Spinal cord (tissue), 10 donors: ENCODE data around the gene PC. TPM values are rescaled to one million over a fixed set of nuclear protein-coding genes. Genes with fewer than 3 reads are reported as not detected.

ENCODE experiments used
- DNase-seq, 6 donors: peaks; one replicate each; pipeline versions ENCODE4 v3.0.0 to v3.0.0-alpha.2; 2013 to 2015; ENCODE audit warnings: low spot score in 6 of 6, low read depth in 4 of 6
- H3K27ac ChIP-seq: one replicate; pipeline ENCODE4 v1.5.1; 2013; ENCODE audit warnings: low read depth, low read length, control low read depth
- H3K27me3 ChIP-seq: one replicate; pipeline ENCODE4 v1.6.1; 2013; ENCODE audit warnings: low read length; ENCODE audit not compliant: control insufficient read depth, insufficient read depth
- H3K36me3 ChIP-seq: one replicate; pipeline ENCODE4 v1.6.1; 2013; ENCODE audit warnings: low read length; ENCODE audit not compliant: control insufficient read depth, insufficient read depth
- H3K4me1 ChIP-seq: one replicate; pipeline ENCODE4 v1.6.1; 2013; ENCODE audit warnings: low read length; ENCODE audit not compliant: control insufficient read depth, insufficient read depth
- H3K4me3 ChIP-seq: one replicate; pipeline ENCODE4 v1.5.1; 2013; ENCODE audit warnings: low read depth, low read length, control low read depth
- H3K9me3 ChIP-seq: one replicate; pipeline ENCODE4 v1.6.1; 2013; ENCODE audit warnings: low read length; ENCODE audit not compliant: control insufficient read depth, insufficient read depth
- WGBS: methylation state at CpG from one replicate; pipeline ENCODE4 v1.1.5; 2013; ENCODE audit warnings: missing lambda C conversion rate; ENCODE audit not compliant: insufficient coverage; 5-methylcytosine and 5-hydroxymethylcytosine counted together
- polyA plus RNA-seq, 2 donors: library from polyadenylated mRNA; unstranded; fragments of 120-200 nt; gene quantifications; one replicate each; pipeline ENCODE4 v1.2.1, GENCODE V29; 2013; ENCODE audit not compliant: insufficient read length in 2 of 2
- total RNA-seq, 2 donors: library from RNA; depleted of rRNA in 1 of 2; stranded (reverse); fragments of 120-200 nt in 1 of 2; fragments of >200 nt in 1 of 2; gene quantifications; one replicate each; pipeline versions ENCODE4 v1.2.3 to v1.2.4, GENCODE V29; 2013 to 2014
- donor health status: healthy.

Gene PC
- total and polyA plus RNA-seq, 4 donors: 33.9 to 71.8 (median 54.5) TPM

GRCh38 chr11:66981976-66982578 lies 23.9 kb upstream of the PC start:
- Histone ChIP-seq H3K9me3 (no peaks in the 10 kb centered on the region), H3K4me1 (peaks cover 3% of the 10 kb centered on the region), H3K4me3 (no peak overlapping the region), H3K27me3 (no peaks in the 10 kb centered on the region), H3K36me3 (no peaks in the 10 kb centered on the region), H3K27ac (no peak overlapping the region)
- peak in 3 of 6 donors; percentile 54 to 85 (median 74) for DNase-seq
- WGBS: 21% methylated on average over 8 of the region's 9 CpGs

- H3K27me3 ChIP-seq: no peaks in the 10 kb centered on the region
- 94% methylated on average over 2 of the region's 2 CpGs for WGBS
- no peaks in the 10 kb centered on the region for H3K9me3 ChIP-seq
- H3K4me1 ChIP-seq: peaks cover 14% of the 10 kb centered on the region
- no peaks in the 10 kb centered on the region for H3K36me3 ChIP-seq
- H3K4me3 ChIP-seq: no peak overlapping the region
- DNase-seq: no peak
- H3K27ac ChIP-seq: no peak overlapping the region
Observed at GRCh38 chr11:66979336-66979980, 21.3 kb upstream of the PC start.

GRCh38 chr11:66978717-66979116 lies 20.5 kb upstream of the PC start:
- Histone ChIP-seq H3K4me3 (no peak overlapping the region), H3K27me3 (no peaks in the 10 kb centered on the region), H3K9me3 (no peaks in the 10 kb centered on the region), H3K36me3 (no peaks in the 10 kb centered on the region), H3K4me1 (peaks cover 21% of the 10 kb centered on the region), H3K27ac (no peak overlapping the region)
- WGBS: 94% methylated on average over 6 of the region's 6 CpGs
- no peak for DNase-seq

- Histone ChIP-seq H3K27ac (no peak overlapping the region), H3K27me3 (no peaks in the 10 kb centered on the region), H3K4me1 (peaks cover 22% of the 10 kb centered on the region), H3K4me3 (no peak overlapping the region), H3K36me3 (no peaks in the 10 kb centered on the region), H3K9me3 (no peaks in the 10 kb centered on the region)
- DNase-seq: no peak
- WGBS: 100% methylated on average over 1 of the region's 2 CpGs
Observed at GRCh38 chr11:66978229-66978628, 20.0 kb upstream of the PC start.

- H3K36me3 ChIP-seq: no peaks in the 10 kb centered on the region
- no peaks in the 10 kb centered on the region for H3K9me3 ChIP-seq
- no peak for DNase-seq
- no peak overlapping the region for H3K4me3 ChIP-seq
- no peak overlapping the region for H3K27ac ChIP-seq
- no peaks in the 10 kb centered on the region for H3K27me3 ChIP-seq
- peaks cover 19% of the 10 kb centered on the region for H3K4me1 ChIP-seq
- 87% methylated on average over 4 of the region's 6 CpGs for WGBS
Observed at GRCh38 chr11:66976925-66977324, 18.7 kb upstream of the PC start.

- WGBS: 39% methylated on average over 8 of the region's 9 CpGs
- no peaks in the 10 kb centered on the region for H3K36me3 ChIP-seq
- DNase-seq: peak in 2 of 6 donors; percentile 73 to 83
- H3K27me3 ChIP-seq: no peaks in the 10 kb centered on the region
- no peaks in the 10 kb centered on the region for H3K9me3 ChIP-seq
- H3K4me1 ChIP-seq: peaks cover 21% of the 10 kb centered on the region
- no peak overlapping the region for H3K27ac ChIP-seq
- no peak overlapping the region for H3K4me3 ChIP-seq
Observed at GRCh38 chr11:66976028-66976467, 17.9 kb upstream of the PC start.

- no peak for DNase-seq
- Histone ChIP-seq H3K36me3 (no peaks in the 10 kb centered on the region), H3K9me3 (no peaks in the 10 kb centered on the region), H3K4me3 (no peak overlapping the region), H3K4me1 (peaks cover 21% of the 10 kb centered on the region), H3K27ac (no peak overlapping the region), H3K27me3 (no peaks in the 10 kb centered on the region)
- 72% methylated on average over 11 of the region's 11 CpGs for WGBS
Observed at GRCh38 chr11:66975405-66976027, 17.3 kb upstream of the PC start.

GRCh38 chr11:66974724-66975404 lies 16.7 kb upstream of the PC start, which contains the start of gene C11orf86:
TSS of gene C11orf86 (plus strand) at chr11:66975304. CDS start at chr11:66975363, 59 bp downstream.
- Histone ChIP-seq H3K4me1 (peaks cover 21% of the 10 kb centered on the region), H3K9me3 (no peaks in the 10 kb centered on the region), H3K27me3 (no peaks in the 10 kb centered on the region), H3K27ac (no peak within 1 kb of the TSS), H3K4me3 (no peak within 1 kb of the TSS), H3K36me3 (no peaks in the 10 kb centered on the region)
- no peak for DNase-seq
- WGBS: 57% methylated on average over 9 of the region's 10 CpGs

GRCh38 chr11:66973956-66974580 lies 15.9 kb upstream of the PC start:
- Histone ChIP-seq H3K4me1 (peaks cover 21% of the 10 kb centered on the region), H3K27ac (no peak overlapping the region), H3K36me3 (no peaks in the 10 kb centered on the region), H3K27me3 (no peaks in the 10 kb centered on the region), H3K4me3 (no peak overlapping the region), H3K9me3 (no peaks in the 10 kb centered on the region)
- peak in 2 of 6 donors; percentile 27 to 40 for DNase-seq
- WGBS: 61% methylated on average over 3 of the region's 8 CpGs
